Bone marrow (tissue), 2 donors: ENCODE measurements around the gene SETD2.

Experiments used
- DNase-seq, 2 donors: peaks; one replicate each; lab custom pipeline; 2025; lab: John Stamatoyannopoulos, UW

SETD2 gene

GRCh38 chr3:47009225-47010110 lies 154.4 kb downstream of the SETD2 start:
- DNase-seq: peak in 1 of 2 donors; percentile 60

- no peak for DNase-seq
Observed at GRCh38 chr3:47008851-47009224, 155.1 kb downstream of the SETD2 start.

GRCh38 chr3:47008234-47008796 lies 155.6 kb downstream of the SETD2 start:
- DNase-seq: no peak

GRCh38 chr3:47007482-47008233 lies 156.3 kb downstream of the SETD2 start:
- no peak for DNase-seq

- DNase-seq: no peak
Observed at GRCh38 chr3:47007001-47007400, 156.9 kb downstream of the SETD2 start.

GRCh38 chr3:47006145-47006651 lies 157.7 kb downstream of the SETD2 start:
- DNase-seq: no peak

GRCh38 chr3:47005212-47006144 lies 158.4 kb downstream of the SETD2 start:
- no peak for DNase-seq

GRCh38 chr3:47004369-47005211 lies 159.3 kb downstream of the SETD2 start:
- no peak for DNase-seq

- no peak for DNase-seq
Observed at GRCh38 chr3:47003461-47004368, 160.2 kb downstream of the SETD2 start.

GRCh38 chr3:47003056-47003410 lies 160.9 kb downstream of the SETD2 start:
- DNase-seq: no peak

GRCh38 chr3:47002171-47003055 lies 161.5 kb downstream of the SETD2 start:
- no peak for DNase-seq

- DNase-seq: no peak
Observed at GRCh38 chr3:47001731-47002170, 162.2 kb downstream of the SETD2 start.

GRCh38 chr3:47000922-47001730 lies 162.8 kb downstream of the SETD2 start:
- no peak for DNase-seq

GRCh38 chr3:47000198-47000815 lies 163.6 kb downstream of the SETD2 start:
- no peak for DNase-seq

- DNase-seq: no peak
Observed at GRCh38 chr3:46999516-47000197, 164.3 kb downstream of the SETD2 start.

GRCh38 chr3:46998852-46999515 lies 164.9 kb downstream of the SETD2 start:
- no peak for DNase-seq
